GM19193 (cell line): ENCODE results near the gene FMO4.

Experiments used
- POLR2A ChIP-seq: IDR thresholded peaks from 4 replicates; pipeline ENCODE4 v1.6.1; 2011; ENCODE audit not compliant: insufficient read depth, insufficient read length; ENCODE audit errors: extremely low read depth

FMO4 gene

GRCh38 chr1:171357179-171357578 lies 43.2 kb downstream of the FMO4 start:
- no peak for TF ChIP-seq POLR2A

- TF ChIP-seq POLR2A, result no peak
These were observed 52.1 kb downstream of the FMO4 start for GRCh38 chr1:171366085-171366484.

GRCh38 chr1:171366816-171367215 lies 52.8 kb downstream of the FMO4 start:
- no peak for TF ChIP-seq POLR2A

GRCh38 chr1:171367436-171367835 lies 53.5 kb downstream of the FMO4 start:
- no peak for TF ChIP-seq POLR2A

- no peak for TF ChIP-seq POLR2A
These were observed 58.6 kb downstream of the FMO4 start for GRCh38 chr1:171372418-171373084.

GRCh38 chr1:171379846-171380245 lies 65.9 kb downstream of the FMO4 start:
- TF ChIP-seq POLR2A, result no peak

GRCh38 chr1:171381866-171382210 lies 67.9 kb downstream of the FMO4 start:
- no peak for TF ChIP-seq POLR2A

- TF ChIP-seq POLR2A, result no peak
These were observed 70.5 kb downstream of the FMO4 start for GRCh38 chr1:171384496-171384895.

GRCh38 chr1:171389171-171389570 lies 75.2 kb downstream of the FMO4 start:
- no peak for TF ChIP-seq POLR2A
